ENCODE measurements around the gene SMPD3. TPM values are rescaled to one million over a fixed set of nuclear protein-coding genes. Genes with fewer than 3 reads are reported as not detected.

The SMPD3 gene
- polyA plus RNA-seq, 5 donors = 1.9 to 4.4 (median 3.5) TPM

DNA sequence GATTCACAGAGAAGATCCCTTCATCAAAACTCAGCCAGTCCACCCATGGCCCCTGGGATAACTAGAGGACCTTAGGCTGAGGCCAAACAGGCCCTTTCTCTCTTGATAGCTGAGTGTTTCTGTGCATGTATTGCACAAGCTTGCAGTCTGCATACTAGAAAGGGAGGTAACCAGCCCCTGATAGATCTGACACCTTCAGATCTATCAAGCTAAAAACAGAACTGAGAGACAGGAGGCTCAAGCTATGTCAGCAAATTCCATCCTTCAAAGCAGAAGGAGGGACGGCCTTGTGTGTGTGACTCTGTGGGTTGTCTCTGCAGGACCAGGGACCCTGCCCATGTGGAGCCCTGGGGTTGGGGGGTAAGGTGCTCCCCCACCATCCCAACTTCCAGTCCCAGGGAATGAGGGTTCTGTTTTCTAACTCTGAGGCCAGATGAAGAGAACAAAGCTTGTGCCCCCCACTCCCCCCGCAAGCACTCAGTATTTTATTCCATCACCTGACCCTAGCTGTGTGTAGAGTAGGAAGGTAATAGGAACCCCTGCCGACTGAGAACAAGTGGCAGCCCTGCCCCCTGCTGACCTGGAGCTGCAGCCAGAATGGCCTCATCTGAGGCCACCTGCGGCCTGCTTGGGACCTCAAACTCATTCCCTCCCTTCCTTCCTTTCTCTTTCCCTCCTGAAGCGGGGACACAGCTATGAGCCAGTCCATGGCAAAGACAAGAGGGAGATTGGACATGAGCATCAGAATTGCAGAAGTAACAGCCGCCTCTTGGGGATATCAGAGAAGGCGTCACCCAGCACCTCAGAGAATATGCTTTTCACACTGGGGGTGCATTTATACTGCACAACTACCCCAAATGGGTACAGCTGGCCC is 63.8 kb downstream of the SMPD3 start:
- DNase-seq = no peak

GRCh38 chr16:68383858-68384257 is 64.5 kb downstream of the SMPD3 start:
- no peak for DNase-seq

DNA sequence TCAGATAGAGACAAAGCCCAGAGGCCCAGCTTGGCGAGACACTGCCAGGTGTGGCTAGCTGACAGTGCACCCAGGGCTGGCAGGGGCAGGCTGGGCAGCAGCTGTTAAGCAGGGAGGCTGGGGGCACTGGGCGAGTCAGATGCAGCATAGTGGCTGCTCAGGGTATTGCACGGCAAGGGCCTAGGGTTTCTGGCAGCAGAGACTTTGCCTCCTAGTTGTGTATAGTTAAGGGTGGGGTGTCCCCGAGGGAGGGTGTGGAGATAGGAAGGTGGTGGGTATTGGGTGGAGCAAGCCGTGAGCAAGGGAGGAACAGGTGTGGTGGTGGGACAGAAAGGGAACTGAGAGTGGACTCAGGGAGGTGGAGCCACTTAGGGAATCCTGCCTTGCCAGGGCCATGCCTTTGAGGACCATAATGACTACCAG is 66.0 kb downstream of the SMPD3 start:
- no peak for DNase-seq

GRCh38 chr16:68381363-68381724 is 67.0 kb downstream of the SMPD3 start:
- DNase-seq = no peak

GRCh38 chr16:68380676-68381362 is 67.5 kb downstream of the SMPD3 start:
- no peak for DNase-seq

- DNase-seq = no peak
Observed at GRCh38 chr16:68380348-68380670, 68.0 kb downstream of the SMPD3 start.

DNA sequence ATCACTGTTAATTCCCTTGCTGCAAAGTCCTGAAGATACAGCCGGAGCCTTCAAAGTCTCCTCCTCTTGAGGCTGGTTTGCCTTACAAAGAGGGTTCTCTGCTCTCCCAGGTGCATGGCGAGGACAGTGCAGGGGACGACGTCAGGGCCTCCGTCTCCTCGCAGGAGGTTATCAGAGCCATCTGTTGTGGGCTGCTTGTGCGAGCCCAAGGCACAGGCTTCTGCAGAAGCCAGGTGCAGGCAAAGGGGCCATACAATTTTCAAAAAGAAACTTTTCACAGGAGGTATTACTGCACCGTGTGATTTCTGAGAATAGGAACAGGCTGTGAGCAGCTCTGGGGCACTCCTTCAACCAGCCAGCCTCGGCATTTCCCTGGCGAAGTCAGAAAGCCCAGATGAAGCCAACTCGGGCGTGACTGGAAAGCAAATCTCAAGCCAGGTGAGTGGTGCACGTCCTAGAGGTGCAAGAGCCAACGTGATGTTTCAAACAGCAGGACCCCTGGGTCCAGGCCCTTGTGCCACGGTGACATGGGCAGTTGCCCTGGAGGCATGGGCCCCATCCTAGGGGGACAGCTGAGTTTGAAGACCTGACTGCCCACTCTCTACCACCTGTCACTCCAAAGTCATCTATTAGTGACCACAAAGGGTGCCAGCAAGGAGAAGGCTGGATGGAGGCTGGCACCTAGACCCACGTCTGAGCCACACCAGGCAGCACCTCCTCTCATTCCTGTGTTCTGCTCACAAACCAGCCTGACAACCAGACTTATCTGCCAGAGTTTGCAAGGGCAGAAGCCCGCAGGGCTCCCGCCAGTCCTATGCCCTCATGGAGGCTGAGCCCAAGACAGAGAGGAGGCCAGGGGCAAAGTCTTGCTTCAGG is 68.6 kb downstream of the SMPD3 start:
- DNase-seq = no peak

DNA sequence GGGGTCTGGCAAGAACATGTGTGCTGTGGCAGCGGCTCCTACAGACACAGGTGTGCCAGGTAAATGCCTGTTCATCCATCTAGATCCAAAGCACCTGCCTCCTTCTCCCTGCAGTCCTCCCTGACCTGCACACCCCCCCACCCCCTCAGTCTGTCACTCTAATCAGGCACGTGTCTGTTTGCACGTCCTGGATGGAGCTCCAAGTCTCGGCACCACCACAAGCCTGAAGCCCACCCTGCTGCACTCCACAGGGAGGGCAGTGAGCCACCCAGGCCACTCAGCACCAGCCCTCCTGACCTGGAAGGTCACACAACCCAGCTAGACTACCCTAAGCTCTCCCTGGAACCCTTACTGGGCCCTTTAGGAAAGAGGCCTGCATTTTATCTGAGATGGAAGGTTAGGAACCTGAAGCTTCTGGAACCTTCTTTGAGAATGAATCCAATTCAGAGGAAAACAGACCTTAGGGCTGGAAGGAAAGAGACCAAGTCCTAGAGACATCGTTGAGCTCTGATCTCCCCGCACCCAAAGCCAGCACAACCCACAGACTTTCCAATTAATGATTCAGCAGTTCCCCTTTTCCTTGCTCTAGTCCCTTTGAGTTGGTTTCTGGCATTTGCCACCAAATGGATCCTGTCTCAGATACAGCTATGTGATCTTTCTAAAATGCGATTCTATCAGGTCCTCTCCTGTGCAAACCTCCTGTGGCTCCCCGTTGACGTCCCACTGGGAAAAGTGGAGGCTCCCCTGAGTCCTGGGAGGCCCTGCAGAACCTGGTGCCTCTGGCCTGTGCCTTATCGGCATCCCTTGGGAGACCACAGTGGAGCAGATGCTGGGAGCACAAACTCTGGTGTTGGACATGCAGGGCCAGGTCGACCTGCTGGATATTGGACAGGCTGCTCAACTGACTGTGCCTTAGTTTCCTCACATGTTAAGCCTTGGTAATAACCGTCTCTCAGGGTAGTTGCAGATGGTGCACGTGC is 69.6 kb downstream of the SMPD3 start:
- no peak for DNase-seq

GRCh38 chr16:68377667-68378393 is 70.5 kb downstream of the SMPD3 start:
- no peak for DNase-seq

GRCh38 chr16:68377221-68377620 is 71.1 kb downstream of the SMPD3 start:
- DNase-seq = no peak

DNA sequence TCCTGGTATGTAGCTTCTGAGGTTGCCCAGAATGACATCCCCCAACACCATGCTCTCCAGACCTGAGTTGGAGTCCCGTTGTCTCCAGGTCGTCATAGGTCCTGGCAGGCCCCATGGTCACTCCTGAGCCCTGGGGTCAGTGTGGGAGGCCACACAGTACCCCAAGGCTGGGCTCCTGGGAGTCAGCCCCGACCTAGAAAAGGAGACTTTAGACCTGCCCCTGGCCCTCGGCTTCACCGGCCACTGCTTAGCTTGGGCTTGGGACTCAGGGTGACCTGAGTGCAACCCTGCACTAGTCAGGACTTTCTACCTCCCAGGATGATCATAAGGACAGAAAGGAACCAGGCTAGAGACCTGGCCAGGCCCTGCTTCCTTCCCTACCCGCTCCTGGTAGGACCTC is 71.7 kb downstream of the SMPD3 start:
- DNase-seq = no peak

GRCh38 chr16:68375801-68376536 is 72.3 kb downstream of the SMPD3 start:
- DNase-seq = no peak

- DNase-seq = no peak
Observed at GRCh38 chr16:68374961-68375660, 73.2 kb downstream of the SMPD3 start.

GRCh38 chr16:68374246-68374805 is 74.0 kb downstream of the SMPD3 start:
- DNase-seq = no peak

DNA sequence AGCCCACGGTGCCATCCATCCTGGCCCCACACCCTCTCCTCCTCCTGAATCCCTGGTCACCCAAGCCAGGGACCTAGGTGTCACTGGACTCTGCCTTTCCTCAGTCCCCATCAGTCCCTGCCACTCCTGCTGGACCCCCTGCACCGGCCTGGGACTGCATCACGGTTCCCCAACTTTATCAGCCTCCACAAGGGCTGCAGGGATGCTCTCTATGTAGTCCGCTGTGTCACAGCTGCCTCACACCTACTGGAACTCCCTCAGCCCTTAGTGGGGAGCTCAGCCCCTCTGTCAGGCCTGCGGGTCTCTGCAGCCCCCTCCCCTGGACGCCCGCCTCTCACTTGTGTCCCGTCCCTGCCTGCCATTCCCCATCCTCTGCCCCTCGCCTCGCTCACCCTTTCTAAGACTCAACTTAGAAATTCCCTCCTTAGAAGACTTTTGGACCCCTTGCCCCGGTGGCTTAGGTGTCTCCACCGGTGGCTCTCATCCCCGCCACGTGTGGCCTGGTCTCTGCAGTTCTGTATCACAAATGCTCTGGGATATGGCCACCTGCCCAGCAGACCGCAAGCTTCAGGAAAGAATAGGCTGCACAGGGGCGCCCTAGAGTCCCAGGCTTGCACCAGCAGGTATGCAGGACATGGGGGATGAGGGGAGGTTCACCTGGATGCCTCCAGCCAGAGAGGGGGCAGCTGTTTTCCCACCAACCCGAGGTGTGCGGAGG is 74.6 kb downstream of the SMPD3 start:
- DNase-seq = no peak

DNA sequence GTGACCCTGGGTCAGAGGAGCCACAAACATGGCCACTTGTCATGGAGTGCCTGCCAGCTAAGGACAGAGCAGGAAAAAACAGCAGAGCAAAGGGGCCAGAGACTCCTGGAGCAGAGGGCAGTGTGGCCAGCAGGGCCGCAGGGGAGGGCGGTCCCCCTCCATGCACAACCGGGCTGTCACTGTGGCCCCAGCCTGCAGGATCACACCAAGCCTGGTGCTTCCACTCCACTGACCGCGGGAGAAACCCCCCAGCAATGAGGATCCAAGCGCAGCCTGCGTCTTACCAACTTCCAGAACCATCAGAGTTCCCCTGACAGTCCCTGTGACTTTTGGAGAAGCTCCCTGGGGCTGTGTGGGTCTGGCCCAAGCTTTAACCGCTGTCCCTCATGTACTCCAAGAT is 75.5 kb downstream of the SMPD3 start:
- no peak for DNase-seq

- DNase-seq = no peak
Observed at GRCh38 chr16:68372381-68372720, 76.0 kb downstream of the SMPD3 start.

GRCh38 chr16:68371706-68372380 is 76.5 kb downstream of the SMPD3 start:
- no peak for DNase-seq
